Daoy (cell line): ENCODE data around the gene OASL. TPM values are rescaled to one million over a fixed set of nuclear protein-coding genes. Genes with fewer than 3 reads are reported as not detected.

Source experiments
- total RNA-seq: library from RNA; depleted of rRNA; stranded (reverse); fragments of >200 nt; shearing (Covaris generic); gene quantifications from 2 replicates; pipeline ENCODE4 v1.2.3, GENCODE V29; 2014; rRNA removed

The OASL gene
- total RNA-seq, 1 experiment from 2014 or later, result 38.7 TPM

Other genes with a start within 250 kb of the OASL start
- 5.4 and 7.1 TPM in 2 replicates for gene SPPL3, start 134.9 kb downstream of the OASL start, total RNA-seq
- gene HNF1A, start 60.7 kb downstream of the OASL start, total RNA-seq, result not detected in 2 replicates
- 17.6 and 21.8 TPM in 2 replicates for gene C12orf43, start 22.8 kb downstream of the OASL start, total RNA-seq
- gene P2RX7, start 93.6 kb upstream of the OASL start, total RNA-seq, result 0.57 and 1.3 TPM in 2 replicates
- gene P2RX4, start 170.9 kb upstream of the OASL start, total RNA-seq, result 7.8 and 11.7 TPM in 2 replicates